ENCODE data around the gene SLC22A2. TPM values are rescaled to one million over a fixed set of nuclear protein-coding genes. Genes with fewer than 3 reads are reported as not detected.

The SLC22A2 gene
- total RNA-seq, 4 donors from 2014 or later, result not detected

- H3K36me3 ChIP-seq, result no peaks in the 10 kb centered on the region
- WGBS, 2 donors, result 50 to 70% methylated on average over 1 of the region's 1 CpG
- TF ChIP-seq EP300 (IDR thresholded peaks at IDR 0.05), result no peak
- TF ChIP-seq, protein P1, sequence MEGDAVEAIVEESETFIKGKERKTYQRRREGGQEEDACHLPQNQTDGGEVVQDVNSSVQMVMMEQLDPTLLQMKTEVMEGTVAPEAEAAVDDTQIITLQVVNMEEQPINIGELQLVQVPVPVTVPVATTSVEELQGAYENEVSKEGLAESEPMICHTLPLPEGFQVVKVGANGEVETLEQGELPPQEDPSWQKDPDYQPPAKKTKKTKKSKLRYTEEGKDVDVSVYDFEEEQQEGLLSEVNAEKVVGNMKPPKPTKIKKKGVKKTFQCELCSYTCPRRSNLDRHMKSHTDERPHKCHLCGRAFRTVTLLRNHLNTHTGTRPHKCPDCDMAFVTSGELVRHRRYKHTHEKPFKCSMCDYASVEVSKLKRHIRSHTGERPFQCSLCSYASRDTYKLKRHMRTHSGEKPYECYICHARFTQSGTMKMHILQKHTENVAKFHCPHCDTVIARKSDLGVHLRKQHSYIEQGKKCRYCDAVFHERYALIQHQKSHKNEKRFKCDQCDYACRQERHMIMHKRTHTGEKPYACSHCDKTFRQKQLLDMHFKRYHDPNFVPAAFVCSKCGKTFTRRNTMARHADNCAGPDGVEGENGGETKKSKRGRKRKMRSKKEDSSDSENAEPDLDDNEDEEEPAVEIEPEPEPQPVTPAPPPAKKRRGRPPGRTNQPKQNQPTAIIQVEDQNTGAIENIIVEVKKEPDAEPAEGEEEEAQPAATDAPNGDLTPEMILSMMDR (IDR thresholded peaks at IDR 0.05), result no peak
- no peak for TF ChIP-seq POLR2A (IDR thresholded peaks at IDR 0.05)
- DNase-seq (ENCODE audit: low spot score in 2 of 2), result no peak
- no peaks in the 10 kb centered on the region for H3K27me3 ChIP-seq
- H3K27ac ChIP-seq, result no peak overlapping the region
- H3K4me3 ChIP-seq, result no peak overlapping the region
- peaks cover 0 to 5% (median 0%) of the 10 kb centered on the region in 4 donors for H3K9me3 ChIP-seq
- H3K4me1 ChIP-seq, result no peaks in the 10 kb centered on the region
These were observed 30.9 kb downstream of the SLC22A2 start for GRCh38 chr6:160227769-160228161.

GRCh38 chr6:160227038-160227768 lies 31.4 kb downstream of the SLC22A2 start:
- no peak overlapping the region for H3K4me3 ChIP-seq
- no peak overlapping the region for H3K27ac ChIP-seq
- H3K4me1 ChIP-seq, result no peaks in the 10 kb centered on the region
- 84 to 85% methylated on average over 4 of the region's 4 CpGs for WGBS, 2 donors
- H3K27me3 ChIP-seq, result no peaks in the 10 kb centered on the region
- peaks cover 0 to 5% (median 0%) of the 10 kb centered on the region in 4 donors for H3K9me3 ChIP-seq
- H3K36me3 ChIP-seq, result no peaks in the 10 kb centered on the region
- DNase-seq (ENCODE audit: low spot score in 2 of 2), result no peak
- TF ChIP-seq EP300 (IDR thresholded peaks at IDR 0.05) (no peak), POLR2A (IDR thresholded peaks at IDR 0.05) (no peak)
- TF ChIP-seq, protein P1 (IDR thresholded peaks at IDR 0.05), result no peak

GRCh38 chr6:160226118-160226591 lies 32.5 kb downstream of the SLC22A2 start:
- Histone ChIP-seq H3K27me3 (no peaks in the 10 kb centered on the region), H3K4me1 (no peaks in the 10 kb centered on the region), H3K36me3 (no peaks in the 10 kb centered on the region), H3K9me3 (peaks cover 0 to 5% (median 0%) of the 10 kb centered on the region in 4 donors), H3K4me3 (no peak overlapping the region), H3K27ac (no peak overlapping the region)
- DNase-seq (ENCODE audit: low spot score in 2 of 2), result no peak
- 74 to 76% methylated on average over 7 of the region's 7 CpGs for whole genome bisulfite sequencing, 2 donors
- TF ChIP-seq EP300 (IDR thresholded peaks at IDR 0.05), result no peak
- TF ChIP-seq POLR2A (IDR thresholded peaks at IDR 0.05), result no peak
- TF ChIP-seq, protein P1 (IDR thresholded peaks at IDR 0.05), result no peak

- no peak for TF ChIP-seq EP300 (IDR thresholded peaks at IDR 0.05)
- Histone ChIP-seq H3K9me3 (peaks cover 0 to 11% (median 0%) of the 10 kb centered on the region in 4 donors), H3K27me3 (no peaks in the 10 kb centered on the region), H3K27ac (no peak overlapping the region), H3K36me3 (no peaks in the 10 kb centered on the region), H3K4me3 (no peak overlapping the region), H3K4me1 (no peaks in the 10 kb centered on the region)
- no peak for DNase-seq (ENCODE audit: low spot score in 2 of 2)
- 59 to 78% methylated on average over 3 of the region's 3 CpGs for WGBS, 2 donors
These were observed 33.9 kb downstream of the SLC22A2 start for GRCh38 chr6:160224639-160225237.

DNA sequence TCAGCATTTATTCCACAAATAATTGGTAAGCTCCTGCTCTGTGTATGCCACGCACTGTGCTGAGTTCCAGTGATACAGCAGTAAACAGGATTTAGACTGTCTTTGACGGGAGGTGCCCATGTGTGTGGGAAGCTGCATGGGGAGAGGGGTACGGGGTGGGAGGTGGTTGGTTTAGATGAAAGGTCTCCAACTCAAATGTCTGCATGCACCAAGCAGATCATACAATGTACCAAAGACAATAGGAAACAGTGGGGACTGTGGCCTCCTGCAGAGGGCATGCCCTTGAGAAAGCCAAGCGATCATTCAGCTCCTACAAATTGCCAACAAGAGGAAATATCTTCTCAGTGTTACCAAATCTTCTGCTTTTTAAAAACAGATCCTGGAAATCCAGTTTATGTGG lies 36.1 kb downstream of the SLC22A2 start:
- no peak overlapping the region for H3K27ac ChIP-seq
- WGBS, 2 donors, result 52 to 73% methylated on average over 4 of the region's 4 CpGs
- H3K4me3 ChIP-seq, result no peak overlapping the region
- H3K9me3 ChIP-seq, result peaks cover 0 to 16% (median 0%) of the 10 kb centered on the region in 4 donors
- no peak for DNase-seq (ENCODE audit: low spot score in 2 of 2)
- no peaks in the 10 kb centered on the region for H3K27me3 ChIP-seq
- no peaks in the 10 kb centered on the region for H3K36me3 ChIP-seq
- TF ChIP-seq EP300 (IDR thresholded peaks at IDR 0.05) (no peak), POLR2A (IDR thresholded peaks at IDR 0.05) (no peak)
- TF ChIP-seq, protein P1 (IDR thresholded peaks at IDR 0.05), result no peak
- H3K4me1 ChIP-seq, result no peaks in the 10 kb centered on the region

Measured in tibial nerve (tissue), 4 donors.